ENCODE data around the gene ARID3C. TPM values are rescaled to one million over a fixed set of nuclear protein-coding genes. Genes with fewer than 3 reads are reported as not detected.
"Not testable (repeated sequence)": the region's sequence is repeated elsewhere in the genome, so short reads cannot be mapped to it uniquely, and the experiment has no call there.

The ARID3C gene
- total RNA-seq, 1 donor from 2014 or later = 0.23 TPM

DNA sequence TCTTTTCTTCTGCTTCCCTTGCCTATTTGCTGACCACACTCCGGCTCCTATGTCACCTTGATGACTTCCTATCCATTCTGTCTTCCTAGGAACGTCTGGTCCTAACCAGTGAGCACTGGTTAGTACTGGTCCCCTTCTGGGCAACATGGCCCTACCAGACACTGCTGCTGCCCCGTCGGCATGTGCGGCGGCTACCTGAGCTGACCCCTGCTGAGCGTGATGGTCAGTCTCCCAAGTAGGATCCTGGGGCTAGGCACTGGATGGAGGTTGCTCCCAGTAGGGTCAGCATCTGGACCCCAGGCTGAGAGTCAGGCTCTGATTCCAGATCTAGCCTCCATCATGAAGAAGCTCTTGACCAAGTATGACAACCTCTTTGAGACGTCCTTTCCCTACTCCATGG is 19.8 kb upstream of the ARID3C start:
- Mint-ChIP-seq H3K4me3 (peak overlapping the region; percentile 96), H3K27ac (no peak overlapping the region), H3K4me1 (ENCODE audit: low read depth) (peaks cover 44% of the 10 kb centered on the region), H3K36me3 (ENCODE audit: low read depth) (peaks cover 23% of the 10 kb centered on the region), H3K27me3 (ENCODE audit: insufficient read depth) (no peaks in the 10 kb centered on the region), H3K9me3 (no peaks in the 10 kb centered on the region)
- no peak for DNase-seq (ENCODE audit: low spot score)
- intact Hi-C loops (cut with micrococcal nuclease) = no loop called here

DNA sequence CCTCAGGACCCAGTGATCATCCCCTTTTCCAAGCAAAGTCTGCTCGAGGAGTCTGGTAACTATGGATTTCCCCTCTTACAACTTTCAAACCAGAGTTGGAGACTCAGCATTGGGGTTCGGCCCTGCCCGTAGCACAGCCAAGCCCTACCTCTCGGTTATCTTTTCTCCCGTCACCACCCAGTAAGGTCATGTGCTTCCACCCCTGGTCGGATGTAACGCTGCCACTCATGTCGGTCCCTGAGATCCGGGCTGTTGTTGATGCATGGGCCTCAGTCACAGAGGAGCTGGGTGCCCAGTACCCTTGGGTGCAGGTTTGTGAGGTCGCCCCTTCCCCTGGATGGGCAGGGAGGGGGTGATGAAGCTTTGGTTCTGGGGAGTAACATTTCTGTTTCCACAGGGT is 18.8 kb upstream of the ARID3C start:
- Mint-ChIP-seq H3K27ac (peak overlapping the region; percentile 88), H3K27me3 (ENCODE audit: insufficient read depth) (no peaks in the 10 kb centered on the region), H3K4me1 (ENCODE audit: low read depth) (peaks cover 37% of the 10 kb centered on the region), H3K9me3 (no peaks in the 10 kb centered on the region), H3K36me3 (ENCODE audit: low read depth) (peaks cover 23% of the 10 kb centered on the region), H3K4me3 (peak overlapping the region; percentile 96)
- intact Hi-C loops (cut with micrococcal nuclease) = loop anchor here (2.0 kb wide), 1 partner anchor 189 kb away; the partner anchor contains the start of genes DNAI1 and FAM219A
- no peak for DNase-seq (ENCODE audit: low spot score)

- no peak for DNase-seq (ENCODE audit: low spot score)
These were observed 18.2 kb upstream of the ARID3C start for GRCh38 chr9:34647084-34647403.

DNA sequence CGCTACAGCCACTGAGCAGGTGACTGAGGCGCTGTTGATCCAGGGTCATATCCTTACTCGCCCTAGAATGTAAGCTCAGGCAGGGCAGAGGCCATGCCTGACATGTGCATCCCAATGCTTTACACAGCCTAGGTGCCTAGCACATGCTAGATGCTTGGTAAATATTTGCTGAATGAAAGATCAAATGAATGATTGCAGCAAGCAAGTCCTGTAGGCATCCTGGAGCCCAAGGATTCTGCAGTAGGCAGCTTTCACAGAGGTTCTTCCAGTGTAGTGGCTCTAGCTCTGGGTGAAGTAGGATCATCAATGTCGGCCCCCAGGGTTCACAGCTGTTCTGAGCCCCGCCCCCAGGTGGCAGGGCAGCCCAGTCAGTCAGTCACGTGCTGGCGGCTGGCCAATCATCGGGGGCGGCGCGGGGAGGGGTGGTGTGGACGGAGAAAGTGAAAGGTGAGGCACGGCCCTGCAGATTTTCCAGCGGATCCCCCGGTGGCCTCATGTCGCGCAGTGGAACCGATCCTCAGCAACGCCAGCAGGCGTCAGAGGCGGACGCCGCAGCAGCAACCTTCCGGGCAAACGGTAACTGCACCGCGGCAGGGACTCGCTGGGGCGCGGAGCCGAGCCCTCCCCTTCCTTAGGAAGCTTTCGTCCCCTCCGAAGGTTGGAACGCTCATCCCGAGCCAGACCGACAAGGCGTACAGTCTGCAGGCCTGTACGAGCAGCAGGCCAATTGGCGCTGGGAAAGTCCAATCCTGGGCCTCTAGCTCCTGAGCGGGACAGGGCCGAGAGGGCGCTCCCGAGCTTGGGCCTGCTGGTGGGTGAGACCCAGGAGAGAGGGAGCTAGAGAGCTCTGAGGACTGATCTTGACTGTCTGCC is 17.6 kb upstream of the ARID3C start, which contains the start of gene GALT:
Gene GALT (plus strand): TSS at position 465 of the 873 bp plus-strand sequence. CDS start 30 bp downstream, at position 495.
- Mint-ChIP-seq H3K9me3 (no peaks in the 10 kb centered on the region), H3K4me3 (peak within 1 kb of the TSS; percentile 96), H3K36me3 (ENCODE audit: low read depth) (peaks cover 19% of the 10 kb centered on the region), H3K27me3 (ENCODE audit: insufficient read depth) (no peaks in the 10 kb centered on the region), H3K27ac (peak within 1 kb of the TSS; percentile 88), H3K4me1 (ENCODE audit: low read depth) (peaks cover 33% of the 10 kb centered on the region)
- peak; percentile 95 for DNase-seq (ENCODE audit: low spot score)
- intact Hi-C loops (cut with micrococcal nuclease) = loop anchor here (1.0 to 2.0 kb wide), 6 partner anchors 9 to 317 kb away; partner anchors contain the start of genes DNAI1, FAM219A, KIF24 and NUDT2

More at GRCh38 chr9:34647084-34647403, 18.2 kb upstream of the ARID3C start:
- H3K36me3 Mint-ChIP-seq (ENCODE audit: low read depth) = peaks cover 19% of the 10 kb centered on the region
- peak overlapping the region; percentile 88 for H3K27ac Mint-ChIP-seq
- intact Hi-C loops (cut with micrococcal nuclease) = loop anchor here (2.0 kb wide), 1 partner anchor 188 kb away; the partner anchor contains the start of genes DNAI1 and FAM219A
- peaks cover 32% of the 10 kb centered on the region for H3K4me1 Mint-ChIP-seq (ENCODE audit: low read depth)
- no peaks in the 10 kb centered on the region for H3K27me3 Mint-ChIP-seq (ENCODE audit: insufficient read depth)
- no peaks in the 10 kb centered on the region for H3K9me3 Mint-ChIP-seq
- H3K4me3 Mint-ChIP-seq = peak overlapping the region; percentile 96

GRCh38 chr9:34644766-34645314 is 16.0 kb upstream of the ARID3C start:
- intact Hi-C loops (cut with micrococcal nuclease) = no loop called here
- no peak for DNase-seq (ENCODE audit: low spot score)
- H3K36me3 Mint-ChIP-seq (ENCODE audit: low read depth) = peaks cover 17% of the 10 kb centered on the region

GRCh38 chr9:34642679-34643078 is 13.8 kb upstream of the ARID3C start:
- Mint-ChIP-seq H3K9me3 (no peaks in the 10 kb centered on the region), H3K27ac (no peak overlapping the region), H3K4me1 (ENCODE audit: low read depth) (peaks cover 31% of the 10 kb centered on the region), H3K4me3 (no peak overlapping the region), H3K27me3 (ENCODE audit: insufficient read depth) (no peaks in the 10 kb centered on the region), H3K36me3 (ENCODE audit: low read depth) (no peaks in the 10 kb centered on the region)
- intact Hi-C loops (cut with micrococcal nuclease) = no loop called here
- no peak for DNase-seq (ENCODE audit: low spot score)

More at GRCh38 chr9:34644766-34645314, 16.0 kb upstream of the ARID3C start:
- peaks cover 37% of the 10 kb centered on the region for H3K4me1 Mint-ChIP-seq (ENCODE audit: low read depth)
- H3K9me3 Mint-ChIP-seq = no peaks in the 10 kb centered on the region
- no peak overlapping the region for H3K27ac Mint-ChIP-seq
- no peaks in the 10 kb centered on the region for H3K27me3 Mint-ChIP-seq (ENCODE audit: insufficient read depth)
- no peak overlapping the region for H3K4me3 Mint-ChIP-seq

- not testable (repeated sequence) for H3K27me3 Mint-ChIP-seq (ENCODE audit: insufficient read depth)
These were observed 10.5 kb upstream of the ARID3C start for GRCh38 chr9:34639322-34639721.

GRCh38 chr9:34638138-34638445 is 9.2 kb upstream of the ARID3C start:
- peaks cover 22% of the 10 kb centered on the region for H3K36me3 Mint-ChIP-seq (ENCODE audit: low read depth)
- peak overlapping the region; percentile 97 for H3K4me3 Mint-ChIP-seq
- H3K27me3 Mint-ChIP-seq (ENCODE audit: insufficient read depth) = no peaks in the 10 kb centered on the region
- peak overlapping the region; percentile 62 for H3K27ac Mint-ChIP-seq
- H3K9me3 Mint-ChIP-seq = no peaks in the 10 kb centered on the region
- H3K4me1 Mint-ChIP-seq (ENCODE audit: low read depth) = peaks cover 39% of the 10 kb centered on the region
- intact Hi-C loops (cut with micrococcal nuclease) = loop anchor here (1.0 to 10.0 kb wide), 3 partner anchors 26 to 437 kb away; partner anchors contain the start of genes FANCG and VCP
- no peak for DNase-seq (ENCODE audit: low spot score)

More at GRCh38 chr9:34639322-34639721, 10.5 kb upstream of the ARID3C start:
- H3K27ac Mint-ChIP-seq; H3K9me3 Mint-ChIP-seq; DNase-seq (ENCODE audit: low spot score); H3K4me3 Mint-ChIP-seq: not testable (repeated sequence)
- intact Hi-C loops (cut with micrococcal nuclease) = loop anchor here (5.0 to 10.0 kb wide), 2 partner anchors 37 to 435 kb away; partner anchors contain the start of genes FANCG and VCP
- peaks cover 16% of the 10 kb centered on the region for H3K36me3 Mint-ChIP-seq (ENCODE audit: low read depth)
- H3K4me1 Mint-ChIP-seq (ENCODE audit: low read depth) = peaks cover 32% of the 10 kb centered on the region

GRCh38 chr9:34637356-34638137 is 8.7 kb upstream of the ARID3C start, which contains the start of gene SIGMAR1:
Gene SIGMAR1, minus strand, starts transcription at chr9:34637787. Its CDS starts 90 bp downstream, at chr9:34637697.
- DNase-seq (ENCODE audit: low spot score) = peak; percentile 94
- H3K27ac Mint-ChIP-seq = peak within 1 kb of the TSS; percentile 88
- H3K27me3 Mint-ChIP-seq (ENCODE audit: insufficient read depth) = no peaks in the 10 kb centered on the region
- H3K9me3 Mint-ChIP-seq = no peaks in the 10 kb centered on the region
- peaks cover 25% of the 10 kb centered on the region for H3K36me3 Mint-ChIP-seq (ENCODE audit: low read depth)
- H3K4me1 Mint-ChIP-seq (ENCODE audit: low read depth) = peaks cover 39% of the 10 kb centered on the region
- intact Hi-C loops (cut with micrococcal nuclease) = loop anchor here (1.0 to 10.0 kb wide), 7 partner anchors 9 to 437 kb away; partner anchors contain the start of genes DCTN3, DNAI1, FAM219A and FANCG
- H3K4me3 Mint-ChIP-seq = peak within 1 kb of the TSS; percentile 97

- Mint-ChIP-seq H3K4me3 (peak overlapping the region; percentile 97), H3K36me3 (ENCODE audit: low read depth) (peaks cover 31% of the 10 kb centered on the region), H3K4me1 (ENCODE audit: low read depth) (peaks cover 39% of the 10 kb centered on the region), H3K27me3 (ENCODE audit: insufficient read depth) (no peaks in the 10 kb centered on the region), H3K9me3 (no peaks in the 10 kb centered on the region), H3K27ac (peak overlapping the region; percentile 88)
- intact Hi-C loops (cut with micrococcal nuclease) = loop anchor here (1.0 to 10.0 kb wide), 6 partner anchors 9 to 438 kb away; partner anchors contain the start of genes DCTN3, DNAI1, FAM219A and FANCG
- peak; percentile 15 for DNase-seq (ENCODE audit: low spot score)
These were observed 8.0 kb upstream of the ARID3C start for GRCh38 chr9:34636791-34637355.

GRCh38 chr9:34635556-34635955 is 6.7 kb upstream of the ARID3C start:
- intact Hi-C loops (cut with micrococcal nuclease) = loop anchor here (5.0 to 10.0 kb wide), 2 partner anchors 33 to 439 kb away; partner anchors contain the start of genes FANCG and VCP
- no peak for DNase-seq (ENCODE audit: low spot score)
- H3K27me3 Mint-ChIP-seq (ENCODE audit: insufficient read depth) = peaks cover 3% of the 10 kb centered on the region

More at GRCh38 chr9:34635556-34635955, 6.7 kb upstream of the ARID3C start:
- H3K36me3 Mint-ChIP-seq (ENCODE audit: low read depth) = peaks cover 31% of the 10 kb centered on the region
- H3K4me1 Mint-ChIP-seq (ENCODE audit: low read depth) = peaks cover 34% of the 10 kb centered on the region
- peak overlapping the region; percentile 97 for H3K4me3 Mint-ChIP-seq
- H3K27ac Mint-ChIP-seq = peak overlapping the region; percentile 40
- H3K9me3 Mint-ChIP-seq = no peaks in the 10 kb centered on the region

All from activated T-helper 1 cell treated with anti-CD3 and anti-CD28 coated beads, Interleukin-12 subunit alpha, Interleukin-12 subunit beta, Interleukin-2, Interleukin-4 antibody, amounts not matched to agents 30 ng/mL and 10 ng/mL and 1 ng/mL, durations not matched to agents 14 hours and 24 hours and 36 hours (primary cell).